ENCODE data around the gene NCKAP5.

Gene NCKAP5

DNA sequence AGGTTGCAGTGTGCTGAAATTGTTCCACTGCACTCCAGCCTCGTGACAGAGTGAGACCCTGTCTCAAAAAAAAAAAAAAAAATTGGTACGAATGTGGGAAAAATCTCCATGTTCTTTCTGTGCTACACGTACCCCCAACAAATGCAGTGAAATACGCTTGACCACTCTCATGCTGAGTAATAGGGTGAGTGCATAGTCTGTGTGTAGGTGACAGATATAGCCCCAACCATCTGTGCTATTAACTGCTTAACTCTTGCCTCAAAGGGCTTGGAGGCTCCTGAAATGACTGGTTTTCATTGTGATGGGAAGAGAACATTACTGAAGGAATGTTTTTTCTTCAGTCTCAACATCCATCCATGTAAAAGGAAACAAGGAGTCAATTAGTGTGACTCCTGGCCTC lies 913.9 kb downstream of the NCKAP5 start:
- no peak for DNase-seq (ENCODE audit: low read depth in 1 of 2, low spot score in 1 of 2)
- no peak for TF ChIP-seq JUND (IDR thresholded peaks at IDR 0.05; ENCODE audit: low read depth)
- in situ Hi-C loops (cut with HindIII; ENCODE audit: low pct_unique_long_range_greater_than_20kb, low sequenced_read_pairs), result no loop called here

DNA sequence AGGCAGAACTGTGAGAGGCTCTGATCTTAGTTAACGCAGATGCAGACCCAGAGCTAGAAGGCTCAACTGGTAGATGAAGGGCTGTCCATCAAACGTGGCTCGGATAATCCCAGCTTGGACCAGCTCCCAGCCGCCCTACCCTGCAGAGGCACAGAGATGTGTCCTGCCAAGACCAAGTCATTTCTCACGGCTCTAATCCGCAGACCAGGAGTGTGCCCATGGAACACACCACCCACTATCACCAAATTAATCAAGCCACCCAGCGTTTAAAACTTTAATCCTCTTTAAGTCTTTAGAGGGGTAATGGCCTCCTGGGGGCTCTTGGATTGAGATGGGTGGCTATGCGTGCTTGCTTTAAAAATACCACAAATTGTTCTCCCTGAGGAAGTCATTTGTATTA lies 915.8 kb downstream of the NCKAP5 start:
- in situ Hi-C loops (cut with HindIII; ENCODE audit: low pct_unique_long_range_greater_than_20kb, low sequenced_read_pairs), result no loop called here
- no peak for TF ChIP-seq JUND (IDR thresholded peaks at IDR 0.05; ENCODE audit: low read depth)
- no peak for DNase-seq (ENCODE audit: low read depth in 1 of 2, low spot score in 1 of 2)

DNA sequence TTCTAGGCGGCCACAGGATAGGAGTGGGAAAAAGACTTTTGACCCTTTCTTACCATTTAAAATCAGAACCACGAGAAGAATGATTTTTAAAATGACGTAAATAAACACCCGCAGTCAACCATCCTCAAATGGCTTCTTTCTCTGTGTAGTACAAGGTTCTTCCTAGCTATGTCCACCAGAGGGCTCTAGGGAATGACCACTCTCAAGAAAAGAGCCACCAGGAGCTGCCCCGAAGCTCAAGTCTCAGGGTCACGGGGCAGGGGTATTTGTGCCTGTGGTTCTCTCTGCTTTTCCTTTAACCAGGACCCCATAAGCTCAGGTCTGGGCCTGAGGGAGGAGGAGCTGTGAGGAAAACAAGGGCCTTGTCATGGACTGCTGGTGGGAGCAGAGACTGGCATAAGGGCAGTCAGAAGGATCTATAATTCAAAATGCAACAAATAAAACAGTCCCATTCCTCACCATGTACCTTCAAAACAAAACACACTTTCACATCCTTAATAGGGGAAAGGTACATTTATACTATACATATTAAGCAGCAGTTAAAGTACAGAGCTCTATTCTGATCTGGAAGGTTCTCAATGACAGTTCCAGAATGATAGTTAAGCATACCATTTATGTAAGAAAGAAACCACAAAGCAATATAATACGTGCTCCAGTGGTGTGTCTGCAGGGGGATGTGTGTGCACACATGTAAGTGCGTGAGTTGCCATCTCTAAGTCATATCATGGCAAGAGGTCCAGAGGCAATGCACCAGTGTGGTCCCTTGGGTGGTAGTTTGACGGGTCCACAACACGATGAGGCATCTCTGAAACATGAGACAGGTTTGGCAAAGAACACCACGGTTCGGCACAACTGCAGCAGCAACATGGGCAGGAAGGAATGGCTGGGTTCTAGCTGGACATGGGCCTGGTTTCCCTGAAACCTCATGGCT lies 916.9 kb downstream of the NCKAP5 start:
- no peak for TF ChIP-seq JUND (IDR thresholded peaks at IDR 0.05; ENCODE audit: low read depth)
- DNase-seq (ENCODE audit: low read depth in 1 of 2, low spot score in 1 of 2), result no peak
- in situ Hi-C loops (cut with HindIII; ENCODE audit: low pct_unique_long_range_greater_than_20kb, low sequenced_read_pairs), result no loop called here

DNA sequence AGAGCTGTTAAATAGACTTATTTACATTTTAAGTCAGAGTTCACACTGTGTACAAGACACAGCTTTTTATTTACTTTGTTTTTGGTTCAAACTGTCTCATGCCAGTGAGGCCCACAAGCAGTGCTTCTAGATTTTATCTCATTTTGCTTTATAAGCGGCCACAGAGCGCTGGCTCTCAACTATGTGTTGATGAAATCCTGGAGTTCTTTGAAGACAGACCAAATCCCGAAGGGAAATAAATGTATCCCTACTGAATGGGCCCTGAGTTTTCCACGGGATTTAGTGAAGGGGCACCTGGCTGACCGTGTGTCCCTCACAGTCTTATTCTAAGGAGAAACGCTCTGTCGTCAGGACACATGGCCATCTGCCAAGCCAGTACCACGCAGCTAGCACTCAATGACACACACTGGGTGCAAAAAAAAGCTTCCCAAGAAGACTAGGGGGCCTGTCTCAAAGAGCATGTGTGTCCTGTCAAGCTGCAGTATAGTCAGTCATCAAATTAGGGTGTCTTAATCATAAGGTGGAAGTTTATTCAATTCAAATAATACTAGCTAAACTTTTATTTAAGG lies 921.6 kb downstream of the NCKAP5 start:
- DNase-seq (ENCODE audit: low read depth in 1 of 2, low spot score in 1 of 2), result no peak
- in situ Hi-C loops (cut with HindIII; ENCODE audit: low pct_unique_long_range_greater_than_20kb, low sequenced_read_pairs), result no loop called here
- TF ChIP-seq JUND (IDR thresholded peaks at IDR 0.05; ENCODE audit: low read depth), result no peak

DNA sequence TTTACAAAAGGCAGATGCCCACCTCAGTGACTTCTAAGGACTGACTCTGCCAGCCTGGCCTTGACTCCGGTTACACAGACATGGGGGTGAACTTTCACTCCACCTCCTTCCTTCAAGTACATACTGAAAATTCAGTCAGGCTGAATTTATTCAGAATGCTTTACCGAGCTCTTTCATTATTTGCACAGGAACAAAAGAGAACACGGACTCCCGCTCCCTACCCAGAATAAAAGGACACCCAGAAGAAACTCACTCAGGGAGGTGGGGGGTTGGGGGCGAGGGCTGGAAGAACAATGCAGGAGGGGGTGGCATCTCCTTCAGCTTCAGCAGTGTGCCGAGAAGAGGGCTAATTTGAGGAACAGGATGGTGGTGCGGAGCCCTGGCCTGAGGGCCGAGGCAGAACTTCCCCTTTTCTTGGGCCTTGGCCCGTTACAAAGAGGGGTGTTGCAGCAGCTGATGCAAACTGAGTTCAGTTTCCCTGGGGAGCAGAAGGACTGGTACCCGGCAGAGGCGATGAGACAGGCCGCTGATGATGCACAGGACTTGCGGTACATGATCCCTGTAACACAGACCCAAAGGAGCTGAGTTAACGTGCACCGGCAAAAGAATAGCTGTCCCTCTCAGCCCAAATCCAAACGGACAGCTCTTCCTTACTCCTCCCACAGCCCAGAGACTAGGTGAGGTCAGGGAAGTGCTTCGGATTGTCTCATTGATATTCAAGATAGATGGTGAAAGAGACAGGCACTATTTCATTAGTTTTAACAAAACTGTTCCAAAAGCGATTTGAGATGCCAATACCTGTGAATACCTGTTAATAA lies 922.3 kb downstream of the NCKAP5 start:
- no peak for TF ChIP-seq JUND (IDR thresholded peaks at IDR 0.05; ENCODE audit: low read depth)
- in situ Hi-C loops (cut with HindIII; ENCODE audit: low pct_unique_long_range_greater_than_20kb, low sequenced_read_pairs), result no loop called here
- DNase-seq (ENCODE audit: low read depth in 1 of 2, low spot score in 1 of 2), result no peak

DNA sequence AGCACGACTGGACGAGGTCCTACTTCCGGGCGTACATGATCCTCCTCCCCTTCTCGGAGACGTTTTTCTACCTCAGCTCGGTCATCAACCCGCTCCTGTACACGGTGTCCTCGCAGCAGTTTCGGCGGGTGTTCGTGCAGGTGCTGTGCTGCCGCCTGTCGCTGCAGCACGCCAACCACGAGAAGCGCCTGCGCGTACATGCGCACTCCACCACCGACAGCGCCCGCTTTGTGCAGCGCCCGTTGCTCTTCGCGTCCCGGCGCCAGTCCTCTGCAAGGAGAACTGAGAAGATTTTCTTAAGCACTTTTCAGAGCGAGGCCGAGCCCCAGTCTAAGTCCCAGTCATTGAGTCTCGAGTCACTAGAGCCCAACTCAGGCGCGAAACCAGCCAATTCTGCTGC lies 923.1 kb downstream of the NCKAP5 start:
- DNase-seq (ENCODE audit: low read depth in 1 of 2, low spot score in 1 of 2), result no peak
- TF ChIP-seq JUND (IDR thresholded peaks at IDR 0.05; ENCODE audit: low read depth), result no peak
- in situ Hi-C loops (cut with HindIII; ENCODE audit: low pct_unique_long_range_greater_than_20kb, low sequenced_read_pairs), result no loop called here

DNA sequence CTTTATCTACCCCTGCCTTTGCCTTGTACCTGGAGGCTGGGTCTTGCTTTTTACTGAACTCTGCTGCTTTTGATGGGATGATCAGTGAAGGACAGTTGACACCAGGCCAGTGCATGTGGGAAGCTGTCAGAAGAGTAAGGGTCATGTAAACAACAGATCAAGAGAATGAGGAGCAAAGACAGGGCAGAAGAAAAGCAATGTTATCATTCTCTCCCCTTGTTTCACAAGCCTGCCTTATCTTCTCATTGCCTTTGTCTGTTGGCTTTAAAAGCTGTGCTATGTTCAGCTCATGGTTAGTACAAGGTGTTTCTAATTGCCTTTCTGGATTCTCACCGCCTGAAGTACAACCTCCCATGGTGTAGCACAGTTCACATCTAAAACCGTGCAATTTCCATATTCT lies 925.8 kb downstream of the NCKAP5 start:
- TF ChIP-seq JUND (IDR thresholded peaks at IDR 0.05; ENCODE audit: low read depth), result no peak
- in situ Hi-C loops (cut with HindIII; ENCODE audit: low pct_unique_long_range_greater_than_20kb, low sequenced_read_pairs), result no loop called here
- no peak for DNase-seq (ENCODE audit: low read depth in 1 of 2, low spot score in 1 of 2)

DNA sequence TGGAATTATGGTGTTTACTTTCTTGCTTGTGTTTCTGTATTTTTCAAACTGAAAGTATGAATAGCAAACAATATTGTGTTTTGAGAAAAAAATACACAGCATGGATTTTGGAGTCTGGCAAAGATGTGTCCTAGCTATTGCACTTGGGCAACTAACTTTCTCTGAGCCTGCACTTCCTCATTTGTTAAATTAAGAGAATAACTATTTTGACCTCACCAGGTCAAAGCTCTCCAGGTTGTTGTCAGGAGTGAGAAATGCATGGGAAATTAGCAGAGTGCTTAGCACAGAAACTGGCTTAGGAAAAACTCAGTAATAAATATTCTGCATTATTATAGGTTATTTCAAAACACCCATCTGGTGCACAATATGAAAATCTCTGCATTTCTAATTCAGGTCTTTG lies 926.4 kb downstream of the NCKAP5 start:
- in situ Hi-C loops (cut with HindIII; ENCODE audit: low pct_unique_long_range_greater_than_20kb, low sequenced_read_pairs), result no loop called here
- TF ChIP-seq JUND (IDR thresholded peaks at IDR 0.05; ENCODE audit: low read depth), result no peak
- DNase-seq (ENCODE audit: low read depth in 1 of 2, low spot score in 1 of 2), result no peak

DNA sequence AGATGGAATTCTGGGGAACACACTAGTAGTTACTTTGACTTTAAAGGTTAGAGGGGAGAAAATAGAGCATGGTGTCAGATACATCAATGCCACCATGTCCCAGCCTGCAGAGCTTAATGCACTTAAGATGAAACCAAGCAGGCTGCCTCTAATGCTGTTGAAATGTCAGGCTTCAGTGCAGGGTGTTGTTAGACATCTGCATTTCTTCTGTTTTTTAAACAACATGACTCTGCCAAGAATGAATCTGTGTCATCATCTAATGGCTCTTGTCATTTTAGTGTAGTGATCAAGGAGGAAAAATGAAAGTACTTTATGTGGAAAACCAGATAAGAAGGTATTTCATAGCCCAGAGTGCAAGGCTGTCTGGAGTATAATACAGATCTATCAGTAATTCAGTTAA lies 928.1 kb downstream of the NCKAP5 start:
- no peak for TF ChIP-seq JUND (IDR thresholded peaks at IDR 0.05; ENCODE audit: low read depth)
- in situ Hi-C loops (cut with HindIII; ENCODE audit: low pct_unique_long_range_greater_than_20kb, low sequenced_read_pairs), result no loop called here
- no peak for DNase-seq (ENCODE audit: low read depth in 1 of 2, low spot score in 1 of 2)

DNA sequence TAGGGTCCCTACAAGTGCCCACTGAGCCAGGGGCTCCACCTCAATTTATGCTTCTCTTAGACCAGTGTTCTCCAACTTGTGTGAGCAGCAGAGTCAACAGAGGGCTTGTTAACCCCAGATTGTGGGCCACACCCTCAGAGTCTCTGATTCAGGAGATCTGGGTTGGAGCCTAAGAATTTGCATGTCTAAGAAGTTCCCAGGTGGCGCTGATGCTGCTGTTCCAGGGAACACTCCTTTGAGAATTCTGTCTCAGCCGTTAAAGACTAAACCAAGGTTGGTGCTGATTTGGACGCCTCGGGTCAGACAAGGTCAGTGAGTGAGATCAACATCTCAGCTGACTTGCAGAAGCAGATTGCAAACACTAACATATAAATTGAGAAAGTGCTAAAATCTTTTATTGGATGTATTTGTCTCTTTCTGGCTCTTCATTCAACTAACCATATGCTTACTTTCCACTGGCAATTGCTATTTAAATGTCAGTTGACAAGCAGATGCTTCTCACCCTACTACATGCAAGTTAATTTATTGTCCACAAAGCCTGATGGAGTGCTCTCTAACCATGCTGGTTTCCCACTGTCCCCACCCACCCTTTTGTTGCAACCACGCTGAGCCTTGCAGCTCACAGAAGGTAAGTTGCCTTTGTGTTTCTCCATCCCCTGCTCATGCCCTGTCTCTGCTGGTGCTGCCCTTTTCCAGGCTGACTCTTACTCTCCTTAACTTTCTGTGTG lies 929.8 kb downstream of the NCKAP5 start:
- no peak for DNase-seq (ENCODE audit: low read depth in 1 of 2, low spot score in 1 of 2)
- TF ChIP-seq JUND (IDR thresholded peaks at IDR 0.05; ENCODE audit: low read depth), result no peak
- in situ Hi-C loops (cut with HindIII; ENCODE audit: low pct_unique_long_range_greater_than_20kb, low sequenced_read_pairs), result no loop called here

DNA sequence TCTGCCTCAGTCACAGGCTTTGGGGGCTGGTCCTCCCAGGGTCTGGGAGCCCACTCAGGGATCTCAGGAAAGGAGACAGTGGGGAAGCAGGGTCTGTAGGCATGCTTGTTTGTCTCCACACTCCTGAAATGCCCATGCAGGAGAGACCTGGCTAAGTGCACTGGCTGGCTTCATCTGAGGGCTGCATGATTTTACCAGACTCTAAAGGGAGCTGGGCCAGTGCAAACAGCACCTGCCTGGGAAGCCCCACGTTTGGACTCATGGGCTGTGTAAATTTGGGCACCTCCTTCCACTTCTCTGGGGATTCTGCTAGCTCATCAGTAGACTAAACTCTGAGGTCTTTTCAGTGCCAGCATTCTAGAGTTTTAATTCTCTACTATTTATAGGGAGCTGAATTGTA lies 931.9 kb downstream of the NCKAP5 start:
- no peak for DNase-seq (ENCODE audit: low read depth in 1 of 2, low spot score in 1 of 2)
- in situ Hi-C loops (cut with HindIII; ENCODE audit: low pct_unique_long_range_greater_than_20kb, low sequenced_read_pairs), result no loop called here
- TF ChIP-seq JUND (IDR thresholded peaks at IDR 0.05; ENCODE audit: low read depth), result no peak

DNA sequence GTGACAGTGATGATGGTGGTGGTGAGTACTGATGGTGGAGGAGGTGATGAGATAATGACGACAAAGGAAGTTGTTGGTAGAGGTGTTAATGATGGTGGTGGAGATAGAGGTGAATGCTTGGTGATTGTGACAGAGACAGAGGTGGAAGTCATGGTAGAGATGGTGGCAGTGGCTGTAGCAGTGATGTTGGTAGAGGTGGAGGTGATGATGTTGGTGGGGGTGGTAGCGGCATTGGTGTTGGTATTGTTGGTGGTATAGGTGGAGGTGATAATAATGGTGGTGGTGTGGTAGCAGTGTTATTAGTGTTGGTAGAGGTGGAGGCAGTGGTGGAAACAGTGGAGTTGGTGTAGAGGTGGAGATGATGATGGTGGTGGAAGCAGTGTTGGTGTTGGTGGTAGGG lies 934.6 kb downstream of the NCKAP5 start:
- no peak for DNase-seq (ENCODE audit: low read depth in 1 of 2, low spot score in 1 of 2)
- TF ChIP-seq JUND (IDR thresholded peaks at IDR 0.05; ENCODE audit: low read depth), result no peak
- in situ Hi-C loops (cut with HindIII; ENCODE audit: low pct_unique_long_range_greater_than_20kb, low sequenced_read_pairs), result no loop called here
